Fibroblast of the aortic adventitia (primary cell): Measurements from ENCODE around the gene RNF213. TPM values are rescaled to one million over a fixed set of nuclear protein-coding genes. Genes with fewer than 3 reads are reported as not detected.
A peak's percentile ranks its signal among the peaks of the same experiment; 100 is the strongest.

Experiments used
- DNase-seq: peaks from one replicate; pipeline ENCODE4 v3.0.0-alpha.2; 2010; ENCODE audit warnings: low read depth
- H3K4me3 ChIP-seq: 2 replicates; pipeline ENCODE4 v1.5.1; 2011; ENCODE audit warnings: low read depth, mild to moderate bottlenecking, control low read depth, low read length, moderate library complexity
- CTCF ChIP-seq: IDR thresholded peaks from 2 replicates; pipeline ENCODE4 v1.5.1; 2011; ENCODE audit warnings: mild to moderate bottlenecking, low read length, control low read depth, inconsistent platforms; ENCODE audit not compliant: insufficient read depth
- total RNA-seq: library from RNA; depleted of rRNA; stranded (reverse); fragments of >200 nt; gene quantifications from 2 replicates; pipeline ENCODE4 v1.2.3, GENCODE V29; 2012; ENCODE audit warnings: low replicate concordance

The RNF213 gene
- total RNA-seq, 1 donor: 143 TPM

GRCh38 chr17:80422981-80423380 is 162.3 kb downstream of the RNF213 start:
- H3K4me3 ChIP-seq: no peak overlapping the region
- DNase-seq: no peak
- no peak for TF ChIP-seq CTCF

- DNase-seq: no peak
- H3K4me3 ChIP-seq: no peak overlapping the region
- TF ChIP-seq CTCF: no peak
Observed at GRCh38 chr17:80423536-80424225, 163.0 kb downstream of the RNF213 start.

GRCh38 chr17:80424261-80424660 is 163.6 kb downstream of the RNF213 start:
- no peak for DNase-seq
- no peak for TF ChIP-seq CTCF
- no peak overlapping the region for H3K4me3 ChIP-seq

GRCh38 chr17:80424878-80425765 is 164.5 kb downstream of the RNF213 start:
- no peak for DNase-seq
- no peak for TF ChIP-seq CTCF
- H3K4me3 ChIP-seq: no peak overlapping the region

GRCh38 chr17:80425835-80426426 is 165.3 kb downstream of the RNF213 start:
- no peak overlapping the region for H3K4me3 ChIP-seq
- DNase-seq: no peak
- no peak for TF ChIP-seq CTCF

- peak; percentile 94 for TF ChIP-seq CTCF
- DNase-seq: peak; percentile 58
- H3K4me3 ChIP-seq: no peak overlapping the region
Observed at GRCh38 chr17:80426671-80427326, 166.1 kb downstream of the RNF213 start.
